GM19240 (cell line): ENCODE measurements around the gene PTK6.

ENCODE experiments used
- DNase-seq: peaks from one replicate; pipeline ENCODE4 v3.0.0; 2011; ENCODE audit warnings: low spot score; ENCODE audit not compliant: insufficient read length

PTK6 gene

DNA sequence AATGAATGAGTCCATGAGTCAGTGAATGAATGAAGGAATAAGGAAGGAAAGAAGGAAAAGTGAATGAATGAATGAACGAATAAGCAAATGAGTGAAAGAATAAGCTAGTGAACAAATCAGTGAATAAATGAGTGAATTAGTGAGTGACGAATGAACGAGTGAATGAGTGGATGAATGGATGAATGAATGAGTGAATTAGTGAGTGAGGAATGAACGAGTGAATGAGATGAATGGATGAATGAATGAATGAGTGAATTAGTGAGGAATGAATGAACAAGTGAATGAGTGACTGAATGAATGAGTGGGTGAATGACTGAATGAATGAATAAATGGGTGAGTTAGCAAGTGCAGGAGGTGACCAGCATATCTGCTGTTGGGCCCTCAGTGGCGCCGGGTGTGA, 6.6 kb upstream of the PTK6 start:
- DNase-seq, result no peak

DNA sequence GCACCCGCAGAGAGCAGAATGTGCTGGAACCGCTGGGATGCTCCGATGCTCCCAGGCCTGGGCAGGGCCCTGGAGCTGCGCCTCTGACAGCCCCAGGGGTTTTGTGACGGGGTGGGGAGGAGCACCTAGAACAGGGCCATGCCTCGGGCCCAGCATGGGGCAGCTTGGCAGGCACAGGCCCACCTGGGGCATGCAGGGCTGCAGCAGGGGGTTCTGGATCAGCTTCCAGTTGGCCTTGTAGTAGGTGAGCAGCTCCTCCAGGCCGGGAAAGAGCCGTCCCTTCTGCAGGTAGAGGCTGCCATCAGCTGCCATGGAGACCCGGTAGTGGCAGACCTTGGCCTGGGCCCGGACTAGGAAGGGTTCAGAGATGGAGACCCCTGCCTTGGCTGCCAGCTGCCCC, 6.0 kb upstream of the PTK6 start:
- DNase-seq, result no peak

DNA sequence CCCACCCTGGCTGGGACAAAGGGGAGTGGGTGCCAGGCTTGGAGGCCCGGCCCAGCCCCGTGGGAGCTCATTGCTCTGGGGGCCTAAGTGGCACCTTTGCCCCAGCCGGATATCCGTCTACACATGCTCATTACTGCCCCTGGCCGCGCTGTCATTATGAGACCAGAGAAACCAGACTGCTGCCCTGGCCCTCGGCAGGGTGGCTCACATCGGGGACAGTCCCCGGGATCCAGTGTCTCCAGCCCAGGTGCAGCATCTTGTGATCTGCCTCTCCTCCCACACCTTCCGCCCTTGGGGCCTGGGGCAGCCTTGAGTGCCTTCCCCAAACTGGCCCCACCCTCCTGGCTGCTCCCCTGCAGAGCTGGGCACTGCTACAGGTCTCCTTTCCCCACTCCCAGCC, 5.5 kb upstream of the PTK6 start:
- DNase-seq, result peak; percentile 62

DNA sequence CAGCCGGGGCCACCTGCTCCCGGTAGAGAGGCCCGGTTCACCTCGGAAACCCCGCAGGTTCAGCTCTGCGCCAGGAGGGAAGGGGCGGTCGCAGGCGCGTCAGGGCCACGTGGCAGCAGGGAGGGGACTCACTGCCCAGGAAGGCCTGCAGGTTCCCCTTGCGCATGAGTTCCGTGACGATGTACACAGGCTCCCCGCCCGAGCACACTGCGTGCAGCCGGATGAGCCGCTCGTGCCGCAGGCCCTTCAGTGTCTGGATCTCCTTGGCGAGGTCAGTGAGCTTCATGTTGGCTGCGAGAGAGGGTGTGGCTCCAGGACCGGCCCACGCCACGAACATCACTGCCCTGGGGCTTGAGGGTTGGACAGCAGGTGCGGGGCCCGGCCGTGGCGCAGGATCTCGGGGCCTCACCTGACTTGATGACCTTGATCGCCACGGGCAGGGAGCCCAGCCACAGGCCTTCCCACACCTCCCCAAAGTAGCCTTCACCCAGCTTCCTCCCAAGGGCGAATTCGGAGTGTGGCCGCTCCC, 4.9 kb upstream of the PTK6 start:
- DNase-seq, result no peak

DNA sequence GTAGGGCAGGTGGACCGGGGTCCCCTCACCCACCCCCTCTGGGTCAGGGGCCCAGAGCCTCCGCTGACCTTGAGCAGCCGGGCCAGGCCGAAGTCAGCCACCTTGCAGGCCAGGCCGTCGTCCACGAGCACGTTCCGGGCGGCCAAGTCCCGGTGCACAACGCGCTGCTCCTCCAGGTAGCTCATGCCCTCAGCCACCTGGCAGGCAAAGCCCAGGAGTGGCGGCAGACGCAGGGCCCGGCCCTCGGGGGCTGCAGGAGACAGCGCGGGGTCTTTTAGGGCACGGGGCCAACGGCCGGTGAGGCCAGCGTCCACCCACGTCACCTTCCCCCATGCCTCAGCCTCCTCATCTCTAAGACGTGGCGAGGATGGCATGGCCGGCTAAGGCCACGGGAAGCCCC, 4.2 kb upstream of the PTK6 start:
- DNase-seq, result no peak

DNA sequence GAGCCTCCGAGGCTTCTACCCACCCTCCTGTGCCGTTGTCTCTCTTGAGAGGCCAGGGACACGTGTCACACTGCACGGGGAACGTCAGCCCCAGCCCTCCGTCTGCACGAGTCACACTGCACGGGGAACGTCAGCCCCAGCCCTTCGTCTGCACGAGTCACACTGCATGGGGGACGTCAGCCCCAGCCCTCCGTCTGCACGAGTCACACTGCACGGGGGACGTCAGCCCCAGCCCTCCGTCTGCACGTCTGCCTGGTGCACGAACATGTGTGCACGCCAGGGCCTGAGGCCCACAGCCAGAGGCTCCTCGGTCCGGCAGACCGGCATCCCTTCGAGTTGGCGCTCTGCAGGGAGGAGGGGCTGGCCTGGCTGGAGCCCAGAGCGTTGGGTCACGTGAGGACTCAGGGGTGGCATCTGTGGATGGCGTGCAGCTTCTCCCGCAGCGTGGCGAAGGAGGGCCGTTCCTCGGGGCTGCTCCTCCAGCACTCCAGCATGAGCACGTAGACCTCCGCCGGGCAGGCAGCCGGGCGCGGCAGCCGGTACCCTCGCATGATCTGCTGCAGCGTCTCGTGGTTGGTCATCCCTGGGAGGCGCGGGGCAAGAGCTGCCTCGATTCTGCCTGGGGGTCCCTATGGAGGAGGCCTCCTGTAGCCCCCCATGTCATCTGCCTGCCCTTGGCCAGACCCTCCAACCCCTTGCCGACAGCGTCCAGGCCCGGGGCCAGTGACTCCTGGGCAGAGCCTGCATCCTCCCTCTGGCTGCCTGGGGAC, 3.4 kb upstream of the PTK6 start:
- no peak for DNase-seq

DNA sequence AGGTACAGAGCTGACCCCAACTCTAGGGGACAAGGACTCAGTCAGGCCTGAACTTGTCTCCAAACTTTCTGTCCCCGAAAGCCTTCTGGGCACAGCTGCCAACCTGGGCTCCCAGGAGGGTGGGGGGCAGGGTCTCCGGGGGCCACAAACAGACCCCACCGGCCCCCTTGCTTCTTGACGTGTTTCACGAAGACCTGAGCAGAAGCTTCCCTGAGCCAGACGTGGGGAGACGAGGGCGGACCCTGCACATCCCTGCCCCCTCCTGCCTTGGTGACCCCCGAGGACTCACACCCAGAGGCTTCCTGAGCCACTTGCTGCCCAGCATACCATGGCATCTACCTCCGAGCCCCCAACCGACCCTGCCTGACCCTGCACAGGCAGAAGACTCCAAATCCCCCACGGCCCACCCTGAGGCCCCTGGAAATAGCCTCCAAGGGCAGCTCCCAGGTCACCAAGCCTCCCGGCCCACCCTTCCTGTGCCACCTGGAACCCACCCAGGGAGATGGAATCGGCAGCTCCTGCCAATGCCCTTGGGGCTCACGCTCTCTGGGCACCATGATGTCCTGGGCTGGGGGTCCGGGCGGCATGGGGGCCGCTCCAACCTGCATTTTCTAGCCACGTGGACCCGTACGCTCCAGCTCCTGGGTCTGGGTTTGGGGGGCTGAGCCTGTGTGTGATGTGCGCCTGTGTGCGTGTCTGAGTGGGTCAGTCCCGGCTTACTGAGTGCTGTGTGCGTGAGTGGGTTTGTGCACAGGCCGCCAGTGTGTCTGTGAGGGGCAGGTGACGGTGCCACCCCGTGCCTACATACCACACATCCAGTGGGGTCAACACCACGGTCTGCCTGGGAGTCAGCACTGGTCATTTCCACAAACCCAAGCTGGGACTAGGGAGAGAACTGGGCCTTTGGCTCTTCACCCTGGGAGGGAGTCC, 2.5 kb upstream of the PTK6 start:
- DNase-seq, result no peak

DNA sequence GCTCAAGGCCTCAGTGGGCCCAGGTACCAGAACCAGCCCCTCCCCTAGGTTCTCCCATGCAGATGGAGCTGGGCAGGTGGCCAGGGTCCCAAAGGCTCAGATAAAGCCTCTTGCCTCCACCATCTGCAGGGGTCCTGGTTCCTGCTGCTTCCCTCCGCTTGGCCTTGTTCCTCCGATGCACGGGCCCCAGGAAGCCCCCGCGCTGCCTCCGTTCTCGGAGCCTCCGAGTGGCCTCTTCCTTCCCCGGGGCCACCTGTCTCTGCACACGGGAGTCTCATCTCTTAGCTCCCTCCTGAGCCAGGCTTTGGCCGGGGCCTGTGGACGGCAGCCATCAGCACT, 1.9 kb upstream of the PTK6 start:
- DNase-seq, result no peak

DNA sequence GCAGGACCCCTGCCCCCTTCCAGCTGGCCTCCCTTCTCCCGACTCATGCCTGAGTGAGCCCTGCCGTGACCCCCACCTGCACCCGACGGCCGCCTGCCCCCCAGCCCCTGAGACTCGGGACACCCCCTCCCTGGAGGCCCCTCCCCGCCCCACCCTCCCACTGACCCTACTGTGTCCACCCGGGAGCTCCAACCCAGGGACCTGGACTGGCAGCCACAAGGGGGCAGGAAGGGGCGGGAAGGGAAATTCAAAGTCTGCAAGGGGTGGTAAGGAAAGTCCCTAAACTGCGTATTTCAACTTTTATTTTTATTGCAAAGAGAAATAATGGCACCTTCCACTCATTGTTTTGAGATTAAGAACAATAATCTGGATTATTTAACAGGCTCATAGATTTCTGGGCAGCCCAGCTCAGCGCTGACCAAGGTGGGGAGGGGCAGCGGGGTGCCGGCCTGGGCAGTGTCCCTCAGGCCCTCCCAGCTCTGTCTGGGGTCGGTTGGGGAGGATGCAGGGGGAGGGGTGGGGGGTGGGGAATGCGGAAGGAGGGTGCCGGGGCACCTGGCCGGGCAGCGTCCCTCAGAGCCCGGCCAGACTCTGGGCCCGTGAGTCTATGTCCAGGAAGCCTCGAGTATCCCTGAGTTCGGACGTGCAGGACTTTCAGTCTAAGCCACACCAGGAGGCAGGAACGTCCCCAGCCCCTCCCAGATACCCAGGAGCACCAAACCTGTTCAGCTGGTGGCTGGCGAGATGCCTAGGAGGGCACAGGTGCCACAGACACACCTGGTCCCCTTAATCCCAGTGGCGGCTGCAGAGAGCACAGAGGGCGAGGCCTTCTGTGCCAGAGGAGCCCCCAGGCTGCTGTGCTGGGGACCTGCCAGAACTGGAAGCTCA, 1.3 kb upstream of the PTK6 start:
- no peak for DNase-seq

DNA sequence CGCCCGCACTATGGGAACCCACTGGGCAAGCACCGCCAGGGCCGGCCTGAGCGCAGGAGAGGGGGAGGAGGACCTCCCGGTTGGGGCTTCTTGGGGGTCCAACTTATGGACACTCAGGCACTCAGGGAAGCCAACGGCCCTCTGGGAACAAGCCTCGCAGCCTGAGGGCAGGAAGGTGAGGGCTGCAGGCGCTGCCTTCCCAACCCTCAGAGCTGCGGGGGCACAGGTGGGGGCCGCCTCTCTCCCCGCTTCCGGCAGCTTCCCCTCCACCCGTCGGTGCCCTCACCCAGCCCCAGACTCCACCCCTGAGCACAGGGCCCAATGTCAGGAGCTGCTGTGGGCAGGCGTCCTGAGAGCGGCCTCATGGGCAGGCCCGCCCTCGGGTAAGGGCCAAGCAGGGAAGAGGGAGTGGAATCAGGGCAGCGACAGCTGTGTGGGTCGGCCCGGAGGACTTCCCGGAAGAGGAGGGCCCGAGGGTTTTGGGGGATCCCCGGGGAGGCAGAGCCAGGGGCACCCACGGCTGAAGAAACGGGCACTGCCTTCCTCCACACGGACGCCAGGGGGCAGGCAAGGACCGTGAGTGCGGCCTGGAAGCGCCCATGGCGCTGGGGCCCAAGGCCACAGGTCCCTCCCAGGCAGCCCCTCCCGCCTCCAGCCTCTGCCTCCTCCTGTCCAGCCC, 488 bp upstream of the PTK6 start:
- DNase-seq, result peak; percentile 100

DNA sequence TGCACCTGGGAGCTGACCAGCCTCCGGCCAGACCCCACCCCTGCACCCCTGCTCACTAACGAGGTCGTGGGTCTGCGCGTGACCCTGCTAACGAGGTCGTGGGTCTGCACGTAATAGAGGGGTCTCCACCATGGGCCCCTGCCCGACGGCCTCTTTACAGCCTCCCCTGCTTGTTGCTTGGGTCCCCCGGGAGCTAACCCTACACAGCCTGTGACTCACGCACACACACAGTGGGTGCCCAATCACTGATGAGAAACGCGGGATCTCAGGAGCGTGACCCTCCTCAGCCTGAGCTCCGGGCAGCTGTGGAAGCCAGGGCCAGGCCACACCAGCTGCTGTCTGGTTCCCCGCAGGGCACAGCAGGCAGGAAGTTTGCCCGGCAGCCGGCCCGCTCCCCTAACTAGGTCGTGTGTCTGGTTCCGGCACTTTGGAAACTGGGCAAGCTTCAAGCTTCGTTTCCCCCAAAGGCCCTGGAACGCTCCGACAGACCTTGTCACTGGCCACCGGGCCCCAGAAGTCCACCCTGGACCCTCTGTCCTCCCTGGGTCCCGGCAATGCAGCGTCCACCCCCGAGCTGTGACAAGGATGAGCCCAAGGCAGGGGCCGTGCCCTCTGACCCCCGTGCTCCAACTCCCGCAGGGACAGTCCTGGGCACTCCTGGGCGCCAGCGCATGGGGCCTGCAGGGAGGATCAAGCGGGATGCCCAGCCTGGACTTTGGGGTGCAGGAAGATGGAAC, 767 bp downstream of the PTK6 start:
- no peak for DNase-seq

DNA sequence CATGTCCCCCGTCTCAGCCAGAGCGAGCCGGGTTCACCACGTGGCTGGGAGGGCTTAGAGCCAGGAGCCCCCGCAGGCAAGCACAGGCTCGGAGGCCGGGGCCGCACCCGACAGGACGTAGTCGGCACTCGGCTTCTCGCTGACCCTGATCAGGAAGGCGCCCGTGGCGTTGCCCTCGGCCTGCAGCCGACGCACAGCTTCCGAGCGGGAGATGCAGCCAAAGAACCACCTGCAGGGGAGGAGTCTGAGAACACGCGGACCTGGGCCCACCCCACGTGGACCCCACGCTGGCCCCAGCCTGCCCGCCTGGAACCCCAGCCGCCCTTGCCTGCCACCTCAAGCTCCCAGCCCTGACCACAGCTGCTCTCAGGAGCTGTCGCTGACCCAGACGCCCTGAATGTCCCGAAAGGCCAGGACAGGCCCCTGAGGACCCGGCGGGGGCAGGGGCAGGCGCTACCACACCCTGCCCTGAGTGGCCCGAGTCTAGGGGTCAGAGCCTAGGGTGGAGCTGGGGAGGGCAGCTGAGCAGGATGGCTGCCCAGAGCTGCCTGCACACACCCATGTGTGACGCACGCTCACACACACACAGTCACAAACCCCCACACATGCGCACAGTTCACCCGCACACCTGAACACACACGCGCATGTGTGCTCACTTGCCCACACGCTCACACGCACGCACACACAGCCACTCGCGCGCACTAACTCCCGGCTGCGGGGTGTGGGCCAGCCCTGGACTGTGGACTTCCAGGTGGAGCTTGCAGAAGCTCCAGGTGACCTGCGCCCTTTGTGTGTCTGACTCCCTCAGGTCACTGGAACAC, 2.1 kb downstream of the PTK6 start:
- DNase-seq, result no peak

DNA sequence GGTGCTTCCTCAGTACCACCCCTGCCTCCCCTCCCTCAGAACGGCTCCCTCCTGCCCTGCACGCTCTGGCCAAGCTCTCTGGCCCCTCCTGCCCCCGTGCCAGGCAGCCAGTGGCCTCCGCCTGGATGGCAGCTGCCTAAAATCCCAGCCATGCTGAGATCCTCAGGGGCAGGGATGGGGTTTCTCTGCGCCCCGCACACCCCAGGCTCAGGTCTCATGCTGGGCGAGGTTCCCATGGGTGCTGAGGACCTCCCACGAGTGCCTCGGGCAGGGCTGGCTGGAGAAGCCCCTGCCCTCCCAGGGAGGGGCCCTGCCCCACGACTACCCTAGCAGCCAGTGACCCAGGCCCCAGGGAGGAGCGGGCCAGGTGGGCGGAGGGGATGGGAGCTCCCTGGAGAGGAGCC, 2.7 kb downstream of the PTK6 start:
- DNase-seq, result no peak

DNA sequence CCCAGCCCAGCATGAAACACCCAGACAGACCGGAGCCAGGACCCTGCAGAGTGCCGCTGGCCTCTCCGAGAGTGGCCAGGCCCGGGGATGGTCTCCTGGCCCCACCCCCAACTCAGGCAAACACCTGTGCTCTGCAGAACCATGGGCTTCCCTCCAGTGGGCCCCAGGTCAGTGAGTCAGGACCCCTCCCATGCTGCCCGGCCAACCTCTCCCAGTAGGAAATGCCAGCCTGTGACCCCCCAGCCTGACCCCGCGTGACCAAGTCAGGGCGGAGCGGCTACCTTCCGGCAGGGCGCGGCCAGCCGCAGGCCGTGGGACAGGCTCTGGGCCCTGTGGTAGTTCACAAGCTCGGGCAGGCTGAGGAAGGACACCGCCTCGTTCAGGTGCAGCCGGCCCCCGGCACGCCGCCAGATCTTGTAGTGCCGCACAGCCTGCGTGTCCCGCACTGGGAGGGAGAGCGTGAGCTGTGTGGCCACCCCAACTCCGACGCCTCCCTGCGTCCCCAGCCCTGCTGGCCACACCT, 3.2 kb downstream of the PTK6 start:
- no peak for DNase-seq

DNA sequence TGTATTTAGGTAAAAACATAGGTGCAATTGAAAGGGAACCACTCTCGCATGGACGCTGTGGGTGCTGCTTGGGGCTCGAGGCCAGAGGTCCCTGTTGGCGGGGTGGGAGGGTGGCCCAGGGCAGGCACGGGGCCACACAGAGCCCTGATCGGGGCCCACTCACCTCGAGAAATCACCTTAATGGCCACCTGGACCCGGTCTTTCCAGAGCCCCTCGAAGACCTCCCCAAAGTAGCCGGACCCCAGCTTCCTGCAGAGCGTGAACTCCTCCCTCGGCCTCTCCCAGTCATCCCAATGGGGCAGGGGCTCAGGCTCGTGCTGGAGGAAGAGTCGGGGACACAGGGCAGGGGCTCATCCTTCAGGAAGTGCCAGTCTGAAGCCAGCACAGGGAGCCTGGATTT, 3.8 kb downstream of the PTK6 start:
- DNase-seq, result no peak

DNA sequence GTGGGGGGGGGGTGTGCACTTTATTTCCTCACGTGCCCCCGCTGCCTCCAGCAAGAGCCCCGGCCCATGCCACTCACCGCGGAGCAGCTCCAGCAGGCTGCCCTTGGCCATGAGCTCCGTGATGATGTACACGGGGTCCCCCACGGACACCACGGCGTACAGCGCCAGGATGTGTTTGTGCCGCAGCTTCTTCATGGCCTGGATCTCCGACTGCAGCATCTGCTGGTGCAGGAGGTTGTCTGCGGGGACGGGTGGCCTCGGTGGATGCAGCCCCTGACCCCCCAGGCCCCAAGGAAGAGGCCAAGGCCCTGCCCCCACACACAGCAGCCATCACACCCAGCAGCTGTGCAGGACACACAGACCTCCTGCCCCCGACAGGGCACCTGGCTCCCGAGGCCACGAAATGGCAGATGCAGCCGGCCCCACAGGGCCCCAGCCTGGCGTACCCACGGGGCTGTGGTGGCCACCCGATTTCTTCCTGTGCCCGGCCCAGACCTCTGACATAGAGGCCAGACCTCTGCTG, 4.7 kb downstream of the PTK6 start:
- DNase-seq, result no peak

DNA sequence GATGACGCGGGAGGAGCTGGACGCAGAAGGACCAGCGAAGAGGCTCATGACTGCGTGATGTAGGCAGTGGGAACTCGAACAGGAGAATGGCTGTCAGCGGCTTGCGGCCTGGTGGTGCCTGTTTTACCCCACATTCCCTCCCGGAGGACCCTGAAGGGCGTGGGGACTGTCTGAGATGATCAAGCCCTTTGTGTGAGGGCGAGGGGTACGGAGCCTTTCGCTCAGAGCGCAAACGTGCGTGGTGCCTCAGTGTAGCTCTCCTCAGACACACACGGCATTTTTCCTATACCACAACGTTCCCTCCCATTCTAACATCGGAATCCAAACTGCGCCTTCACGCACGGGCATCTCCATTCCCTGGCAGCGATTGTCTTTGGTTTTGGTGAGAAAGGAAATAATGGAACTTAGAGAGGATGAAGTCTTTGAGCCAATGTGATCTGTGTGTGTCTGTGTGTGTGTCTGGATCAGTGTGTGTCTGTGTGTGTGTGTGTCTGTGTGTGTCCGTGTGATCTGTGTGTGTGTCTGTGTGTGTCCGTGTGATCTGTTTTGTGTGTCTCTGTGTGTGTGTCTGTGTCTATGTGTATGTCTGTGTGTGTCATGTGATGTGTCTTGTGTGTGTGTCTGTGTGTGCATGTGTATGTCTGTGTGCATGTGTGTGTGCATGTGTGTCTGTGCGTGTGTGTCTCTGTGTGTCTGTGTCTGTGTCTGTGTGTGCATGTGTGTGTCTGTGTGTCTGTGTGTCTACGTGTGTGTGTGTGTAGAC, 5.3 kb downstream of the PTK6 start:
- no peak for DNase-seq

DNA sequence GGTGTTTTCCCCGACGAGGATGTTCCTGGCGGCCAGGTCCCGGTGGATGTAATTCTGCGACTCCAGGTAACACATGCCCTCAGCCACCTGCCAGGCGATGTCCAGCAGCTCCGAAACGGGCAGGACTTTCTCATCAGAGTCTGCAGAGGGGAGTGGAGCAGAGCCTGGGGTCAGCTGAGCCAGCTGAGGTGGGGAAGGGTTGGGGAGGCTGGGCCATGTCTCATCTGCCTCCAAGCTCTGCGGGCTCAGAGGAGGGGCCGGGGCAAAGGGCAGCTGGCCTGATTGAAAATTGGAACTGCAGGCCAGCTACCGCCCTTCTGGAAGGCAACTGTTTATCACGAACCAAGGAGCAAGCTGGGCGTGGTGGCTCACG, 6.4 kb downstream of the PTK6 start:
- no peak for DNase-seq
